LNCAP (cell line): ENCODE measurements around the gene BEND2.

Source experiments
- CTCF ChIP-seq: fragments of 450-650 bp; IDR thresholded peaks from 2 replicates; pipeline ENCODE4 v1.5.1; 2017; ENCODE audit warnings: mild to moderate bottlenecking

The BEND2 gene

GRCh38 chrX:18194688-18195087, 26.0 kb downstream of the BEND2 start:
- no peak for TF ChIP-seq CTCF

- no peak for TF ChIP-seq CTCF
Measured at GRCh38 chrX:18179446-18179845, 41.2 kb downstream of the BEND2 start.

GRCh38 chrX:18174971-18175370, 45.7 kb downstream of the BEND2 start:
- no peak for TF ChIP-seq CTCF

- TF ChIP-seq CTCF: no peak
Measured at GRCh38 chrX:18174209-18174608, 46.5 kb downstream of the BEND2 start.

GRCh38 chrX:18173494-18174180, 47.0 kb downstream of the BEND2 start:
- no peak for TF ChIP-seq CTCF

- TF ChIP-seq CTCF: no peak
Measured at GRCh38 chrX:18172970-18173369, 47.7 kb downstream of the BEND2 start.

GRCh38 chrX:18170910-18171309, 49.8 kb downstream of the BEND2 start:
- no peak for TF ChIP-seq CTCF

GRCh38 chrX:18166068-18166467, 54.6 kb downstream of the BEND2 start:
- TF ChIP-seq CTCF: no peak
